Measurements from ENCODE around the gene AMZ1.

Gene AMZ1

DNA sequence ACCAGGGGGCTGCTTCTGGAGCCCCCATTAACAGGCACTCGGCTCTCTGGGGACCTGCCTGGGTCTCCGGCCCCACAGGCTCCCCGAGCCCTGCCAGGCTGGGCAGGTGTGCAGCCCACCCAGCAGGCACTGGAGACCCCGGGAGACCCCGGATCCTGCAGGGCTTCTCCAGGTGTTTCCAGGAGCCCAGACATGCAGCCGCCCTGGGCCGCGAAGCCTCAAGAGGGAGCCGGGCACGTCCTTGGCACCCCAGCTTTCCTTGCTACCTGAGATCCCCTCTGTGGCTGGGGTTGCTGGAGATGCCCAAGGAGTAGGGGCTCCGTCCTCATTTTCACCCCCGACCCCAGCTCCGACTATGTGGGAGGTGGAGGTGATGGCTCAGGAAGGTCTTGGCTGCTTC lies 7.7 kb upstream of the AMZ1 start:
- no peak for TF ChIP-seq CTCF (conservative IDR thresholded peaks at IDR 0.05; ENCODE audit: control insufficient read depth, insufficient read depth, low read depth, low read length)
- no peak overlapping the region for H3K4me3 ChIP-seq (ENCODE audit: control insufficient read depth, low read depth, low read length)
- DNase-seq (ENCODE audit: low read depth) = no peak

DNA sequence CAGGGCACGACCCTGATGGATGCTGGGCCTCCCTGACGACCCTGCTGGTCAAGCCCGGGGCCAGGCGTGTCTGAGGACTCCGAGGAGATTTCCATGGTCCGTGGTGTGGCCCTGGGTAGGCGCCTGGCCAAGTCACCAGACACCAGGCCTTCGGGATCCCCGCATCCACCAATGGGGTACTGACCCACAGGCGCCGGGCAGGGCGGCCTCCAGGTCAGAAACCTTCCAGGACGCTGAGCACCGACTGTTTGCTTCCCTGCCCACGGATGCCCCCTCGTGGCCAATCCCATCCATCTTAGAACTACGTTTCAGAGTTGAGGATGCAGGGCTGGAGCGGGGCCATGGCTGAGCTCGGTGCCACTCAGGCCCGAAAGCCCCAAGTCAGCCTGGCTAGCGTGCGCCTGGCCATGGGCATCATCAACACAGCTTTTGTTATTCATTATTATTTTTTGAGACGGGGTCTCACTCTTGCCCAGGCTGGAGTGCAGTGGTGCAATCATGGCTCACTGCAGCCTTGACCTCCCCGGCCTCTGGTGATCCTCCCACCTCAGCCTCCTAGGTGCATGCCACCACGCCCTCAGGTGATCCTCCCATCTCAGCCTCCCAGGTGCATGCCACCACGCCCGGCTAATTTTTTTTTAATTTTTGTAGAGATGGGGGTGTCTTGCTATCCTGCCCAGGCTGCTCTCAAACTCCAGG lies 7.1 kb upstream of the AMZ1 start:
- no peak overlapping the region for H3K4me3 ChIP-seq (ENCODE audit: control insufficient read depth, low read depth, low read length)
- peak; percentile 78 for TF ChIP-seq CTCF (conservative IDR thresholded peaks at IDR 0.05; ENCODE audit: control insufficient read depth, insufficient read depth, low read depth, low read length)
- DNase-seq (ENCODE audit: low read depth) = peak; percentile 73

GRCh38 chr7:2681929-2682799 lies 5.8 kb upstream of the AMZ1 start:
- TF ChIP-seq CTCF (conservative IDR thresholded peaks at IDR 0.05; ENCODE audit: control insufficient read depth, insufficient read depth, low read depth, low read length) = no peak
- no peak overlapping the region for H3K4me3 ChIP-seq (ENCODE audit: control insufficient read depth, low read depth, low read length)
- no peak for DNase-seq (ENCODE audit: low read depth)

DNA sequence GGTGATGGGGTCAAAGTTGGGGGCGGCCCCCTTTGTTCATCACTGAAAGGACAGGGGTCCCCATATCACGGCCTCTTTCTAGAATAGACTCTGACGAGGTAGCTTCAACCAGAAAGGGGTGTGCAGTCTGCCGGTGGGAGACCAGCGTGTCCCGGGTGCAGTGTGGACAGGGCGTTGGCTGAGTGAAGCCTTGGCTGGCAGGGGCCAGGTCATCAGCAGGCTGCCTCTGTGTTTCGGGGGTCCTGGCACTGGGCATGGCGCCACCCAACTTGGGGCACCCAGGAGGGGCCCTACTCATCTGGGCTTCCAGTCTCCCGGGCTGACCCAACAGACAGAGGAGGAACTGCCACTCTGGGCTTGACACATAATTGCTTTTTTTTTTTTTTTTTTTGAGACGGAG lies 3.5 kb upstream of the AMZ1 start:
- no peak for DNase-seq (ENCODE audit: low read depth)
- TF ChIP-seq CTCF (conservative IDR thresholded peaks at IDR 0.05; ENCODE audit: control insufficient read depth, insufficient read depth, low read depth, low read length) = no peak
- H3K4me3 ChIP-seq (ENCODE audit: control insufficient read depth, low read depth, low read length) = no peak overlapping the region

DNA sequence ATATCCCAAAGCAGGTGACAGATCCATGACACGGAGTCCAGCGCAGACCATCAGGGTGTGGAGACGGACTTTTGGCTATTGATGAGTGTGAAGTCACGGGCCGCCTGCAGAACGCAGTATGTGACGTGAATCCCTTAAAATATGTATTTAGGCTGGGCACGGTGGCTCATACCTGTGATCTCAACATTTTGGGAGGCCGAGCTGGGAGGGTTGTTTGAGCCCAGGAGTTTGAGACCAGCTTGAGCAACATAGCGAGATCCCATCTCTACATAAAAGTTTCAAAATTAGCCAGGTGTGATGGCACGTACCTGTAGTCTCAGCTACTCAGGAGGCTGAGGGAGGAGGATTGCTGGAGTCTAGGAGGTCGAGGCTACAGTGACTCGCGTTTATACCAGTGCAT lies 1.9 kb upstream of the AMZ1 start:
- DNase-seq (ENCODE audit: low read depth) = no peak
- no peak overlapping the region for H3K4me3 ChIP-seq (ENCODE audit: control insufficient read depth, low read depth, low read length)
- no peak for TF ChIP-seq CTCF (conservative IDR thresholded peaks at IDR 0.05; ENCODE audit: control insufficient read depth, insufficient read depth, low read depth, low read length)

DNA sequence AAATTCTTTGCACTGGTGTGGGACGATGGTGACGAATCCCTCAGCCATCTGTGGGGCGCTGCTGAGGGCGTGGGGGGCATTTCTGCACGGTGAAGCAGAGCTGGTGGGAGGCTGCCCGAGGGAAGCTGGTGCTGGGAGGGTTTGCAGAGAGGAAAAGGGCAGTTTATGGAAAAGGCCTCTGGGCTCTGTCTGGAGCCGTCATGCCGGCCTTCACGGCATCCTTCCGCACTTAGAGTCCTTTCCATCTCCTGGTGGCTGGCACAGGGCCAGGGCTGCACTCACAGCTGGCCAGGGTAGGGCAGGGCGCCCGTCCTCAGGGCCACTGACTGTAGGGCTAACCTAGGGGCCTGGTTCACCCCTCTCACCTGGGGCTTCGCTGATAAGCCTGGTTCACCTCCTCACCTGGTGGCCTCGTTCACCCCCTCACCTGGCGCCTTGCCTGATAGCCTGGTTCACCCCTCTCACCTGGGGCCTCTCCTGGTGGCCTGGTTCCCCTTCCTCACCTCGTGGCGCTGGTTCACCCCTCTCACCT lies 598 bp upstream of the AMZ1 start:
- peak; percentile 19 for DNase-seq (ENCODE audit: low read depth)
- no peak for TF ChIP-seq CTCF (conservative IDR thresholded peaks at IDR 0.05; ENCODE audit: control insufficient read depth, insufficient read depth, low read depth, low read length)
- H3K4me3 ChIP-seq (ENCODE audit: control insufficient read depth, low read depth, low read length) = no peak overlapping the region
